ENCODE measurements around the gene CNTNAP2.

GRCh38 chr7:147653456-147653855 lies 1536.9 kb downstream of the CNTNAP2 start:
- TF ChIP-seq CTCF (IDR thresholded peaks at IDR 0.05) (no peak), POLR2A (IDR thresholded peaks at IDR 0.05) (no peak)

All from heart left ventricle (tissue), 13 donors.